Glomerular visceral epithelial cell (primary cell): ENCODE results near the gene JRKL.

Source experiments
- DNase-seq: peaks from one replicate; pipeline ENCODE4 v3.0.0-alpha.2; 2016; ENCODE audit errors: extremely low spot score

The JRKL gene

DNA sequence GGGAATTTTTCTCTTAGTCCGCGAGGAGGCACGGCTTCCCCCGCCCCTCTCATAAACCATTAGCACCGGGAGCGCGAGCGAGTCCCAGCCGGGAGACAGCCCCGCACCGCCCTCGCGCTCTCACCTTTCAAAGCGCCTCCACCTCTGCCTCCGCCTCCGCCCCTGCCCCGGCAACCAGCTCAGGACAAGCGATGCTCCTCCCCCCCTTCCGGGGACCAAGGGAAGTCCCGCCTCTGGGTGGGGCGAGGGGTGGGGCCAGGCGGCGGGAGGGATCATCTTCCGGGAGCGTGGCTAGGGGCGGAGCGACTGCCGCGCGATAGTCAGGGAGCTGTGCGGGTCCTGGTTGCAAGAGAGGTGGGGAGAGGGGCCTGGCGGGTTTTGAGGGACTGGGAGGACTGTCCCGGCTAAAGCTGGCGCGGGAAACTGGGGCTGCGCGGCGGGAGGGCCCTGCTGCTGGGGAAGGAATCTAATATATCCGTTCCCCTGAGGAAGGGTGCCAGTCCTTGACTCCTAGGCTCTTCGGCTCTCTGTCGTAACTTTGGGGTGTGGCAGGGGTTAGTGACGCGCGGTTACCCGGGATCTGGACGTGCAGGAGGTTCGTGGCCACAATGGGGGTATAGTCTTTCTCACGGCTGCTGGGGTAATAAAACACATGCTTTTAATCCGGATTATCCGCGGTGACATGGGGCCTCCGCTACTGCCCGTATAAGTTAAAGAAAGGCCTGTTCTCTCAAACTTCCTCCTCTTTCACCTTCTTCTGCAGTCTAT is at the start of gene JRKL, which contains the start of gene CCDC82:
TSS of gene JRKL (plus strand) at position 294 of the 768 bp plus-strand sequence. CDS start 637 bp downstream, outside the sequence.
TSS of gene CCDC82 (minus strand) at position 193 of the 768 bp plus-strand sequence. CDS start 5,165 bp downstream, outside the sequence.
- peak; percentile 96 for DNase-seq

DNA sequence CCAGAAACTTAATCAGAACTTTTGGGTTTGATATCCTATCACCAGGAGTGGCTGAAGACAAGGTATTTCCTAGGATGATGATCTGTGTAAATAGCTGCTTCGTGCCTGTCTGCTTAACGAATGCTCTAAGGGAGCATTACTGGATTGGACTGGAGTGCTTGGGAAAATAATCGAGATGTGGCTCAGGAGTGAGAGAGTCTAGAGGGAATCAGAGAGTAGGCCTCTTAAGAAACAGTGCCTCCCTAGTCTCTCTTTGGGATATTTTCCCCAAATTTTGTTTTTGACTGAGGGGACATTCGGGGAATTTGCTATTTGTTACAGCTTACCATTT is 49.3 kb upstream of the JRKL start:
- DNase-seq: no peak

DNA sequence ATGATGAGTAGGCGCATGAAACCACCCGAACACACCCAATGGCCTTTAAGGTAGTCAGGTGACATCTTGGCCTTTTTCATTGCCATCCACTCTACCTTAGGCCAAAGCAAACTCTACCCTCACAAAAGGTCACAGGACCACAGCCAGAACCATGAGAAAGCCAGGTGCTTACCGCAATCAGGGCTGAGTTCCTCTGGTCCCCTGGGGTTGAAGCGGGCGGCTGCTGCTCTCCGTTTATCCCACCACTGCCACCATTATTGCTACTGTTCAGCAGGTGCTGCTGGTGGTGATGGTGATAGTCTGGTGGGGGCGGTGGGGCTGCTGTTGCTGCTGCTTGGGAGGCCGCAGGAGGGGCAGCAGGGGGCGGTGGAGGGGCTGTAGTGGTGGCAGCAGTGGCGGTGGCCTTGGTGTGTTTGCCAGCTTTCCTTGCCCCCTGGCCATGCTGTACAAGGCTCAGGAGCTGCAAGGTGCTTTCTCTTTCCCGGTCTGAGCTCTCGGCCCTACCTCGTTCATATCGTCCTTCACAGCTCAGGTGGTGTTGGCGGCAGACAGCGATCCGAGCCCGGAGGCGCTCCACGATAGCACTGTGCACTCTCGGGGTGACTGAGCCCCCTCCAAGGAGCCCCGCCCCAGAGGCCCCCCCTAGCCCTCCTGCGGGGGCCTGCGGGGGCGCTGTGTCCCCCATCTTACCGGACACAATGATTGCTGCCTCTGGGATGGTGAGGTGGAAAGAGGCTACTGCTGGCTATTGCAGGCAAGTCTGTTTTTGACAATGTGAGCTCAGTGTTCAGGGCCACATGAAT is 48.4 kb upstream of the JRKL start:
- peak; percentile 64 for DNase-seq

DNA sequence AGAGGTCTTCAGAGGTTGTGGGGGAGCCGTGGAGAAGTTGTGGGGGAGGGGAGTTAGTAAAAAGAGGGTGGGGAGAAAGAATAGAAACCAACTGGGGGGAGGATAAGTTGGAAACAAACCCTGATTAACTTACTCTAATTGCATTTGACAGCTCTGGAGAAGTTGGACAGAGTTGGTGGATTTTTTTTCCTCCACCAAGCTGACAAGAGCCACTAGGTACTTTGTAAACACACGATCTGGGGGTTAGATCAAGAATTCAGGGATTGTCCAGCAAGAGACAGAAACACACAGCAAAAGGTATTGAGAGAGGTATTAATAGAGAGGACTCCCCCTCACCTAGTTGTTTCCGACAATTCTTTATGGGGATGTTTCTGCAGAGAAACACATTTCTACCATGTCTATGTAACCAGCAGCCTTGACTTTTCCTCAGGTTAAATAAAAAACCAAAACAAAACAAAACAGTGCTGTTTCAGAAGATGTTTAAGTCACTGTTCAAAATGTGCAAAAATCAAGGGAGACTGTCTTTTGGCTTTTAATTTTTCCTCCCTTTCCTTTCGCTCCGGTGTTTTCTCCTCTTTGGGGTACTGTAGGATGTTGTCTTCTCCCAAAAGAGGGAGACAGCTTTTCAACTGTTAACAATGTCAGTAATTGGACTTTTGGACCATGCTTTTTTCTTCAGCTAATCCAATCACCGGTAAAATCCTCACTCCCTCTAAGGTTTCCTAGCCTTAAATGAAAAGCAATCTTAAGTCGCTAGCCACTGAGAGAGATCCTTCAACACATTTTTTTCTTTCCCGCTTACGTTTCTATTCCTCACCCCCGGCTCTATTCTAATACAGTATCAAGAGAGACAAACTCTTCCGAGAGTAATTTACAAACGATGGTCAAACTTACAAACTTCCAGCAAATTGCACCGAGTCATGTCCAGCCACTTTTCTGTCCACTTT is 47.5 kb upstream of the JRKL start:
- DNase-seq: no peak

DNA sequence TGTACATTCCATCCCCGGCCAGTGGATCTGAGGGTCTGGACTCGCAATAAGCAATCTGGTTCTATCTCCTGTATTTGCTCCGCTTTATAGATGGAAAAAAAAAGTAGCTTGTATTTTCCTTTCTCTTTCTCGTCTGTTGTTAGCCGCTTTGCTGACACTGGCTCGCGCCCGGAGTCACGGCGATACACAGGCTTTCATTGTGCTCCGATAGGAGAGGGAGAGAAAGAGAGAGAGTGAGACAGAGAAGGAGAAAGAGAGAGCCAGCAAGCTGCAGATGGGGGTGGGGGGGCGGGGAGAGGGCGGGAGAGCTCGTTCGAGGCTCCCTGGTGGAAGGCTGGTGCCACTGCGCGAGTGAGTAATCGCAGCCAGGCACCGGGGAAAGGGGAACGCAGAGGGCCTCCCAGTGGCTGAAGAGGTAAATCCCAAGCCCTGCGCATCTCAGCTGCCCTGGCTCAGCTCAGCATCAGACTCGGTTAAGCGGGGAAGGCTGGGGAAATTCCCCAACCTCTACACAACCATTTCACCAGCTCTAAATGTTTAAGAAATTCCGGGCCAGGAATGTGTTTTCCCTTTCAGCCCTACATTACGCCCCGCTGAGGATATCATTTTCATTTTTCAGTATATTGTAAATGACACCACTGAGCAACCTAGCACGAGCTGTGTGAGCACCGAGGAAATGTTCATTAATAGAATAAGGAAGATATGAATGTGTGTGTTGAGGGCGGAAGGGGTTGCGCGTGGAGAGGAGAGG is 46.7 kb upstream of the JRKL start, which contains the start of gene MAML2:
TSS of gene MAML2 (minus strand) at position 235 of the 751 bp plus-strand sequence. CDS start 1,300 bp downstream, outside the sequence.
- DNase-seq: peak; percentile 96

DNA sequence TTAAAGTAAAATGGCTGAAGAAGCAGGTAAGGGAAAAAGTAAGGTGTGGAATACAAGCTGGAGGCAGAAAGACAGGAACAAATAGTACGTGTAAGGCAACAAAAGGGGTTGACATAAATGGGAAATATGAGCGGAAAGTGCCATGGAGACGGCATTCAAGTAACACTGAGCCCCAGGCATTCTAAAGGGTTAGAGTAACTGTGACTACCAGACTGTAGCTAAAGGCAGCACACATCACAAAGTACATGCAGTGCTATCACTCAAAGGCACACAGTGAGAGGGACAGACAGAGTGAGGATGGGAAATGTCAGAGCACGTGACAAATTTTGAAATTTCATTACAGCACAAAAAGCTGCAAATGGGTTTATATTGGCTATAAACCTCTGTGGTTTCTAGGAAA is 33.0 kb upstream of the JRKL start:
- no peak for DNase-seq

DNA sequence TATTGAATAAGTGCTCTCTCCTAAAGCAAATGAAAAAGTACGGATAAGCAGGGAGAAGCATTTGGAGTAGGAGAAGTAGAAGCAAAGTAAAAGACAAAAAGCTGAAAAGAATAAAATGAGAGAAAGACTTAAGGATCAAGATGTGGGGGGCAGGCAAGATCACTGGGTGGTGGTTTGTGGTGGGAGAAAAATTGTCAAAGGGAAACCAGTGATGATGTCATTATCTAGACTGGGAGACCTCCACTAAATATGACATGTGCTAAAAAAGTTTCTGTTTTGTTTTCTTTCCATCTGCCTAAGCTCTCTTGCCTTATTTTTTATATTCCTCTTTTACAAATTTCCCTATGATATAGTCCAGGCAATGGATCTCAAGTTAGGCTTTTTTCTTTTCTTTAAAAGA is 32.0 kb upstream of the JRKL start:
- no peak for DNase-seq

DNA sequence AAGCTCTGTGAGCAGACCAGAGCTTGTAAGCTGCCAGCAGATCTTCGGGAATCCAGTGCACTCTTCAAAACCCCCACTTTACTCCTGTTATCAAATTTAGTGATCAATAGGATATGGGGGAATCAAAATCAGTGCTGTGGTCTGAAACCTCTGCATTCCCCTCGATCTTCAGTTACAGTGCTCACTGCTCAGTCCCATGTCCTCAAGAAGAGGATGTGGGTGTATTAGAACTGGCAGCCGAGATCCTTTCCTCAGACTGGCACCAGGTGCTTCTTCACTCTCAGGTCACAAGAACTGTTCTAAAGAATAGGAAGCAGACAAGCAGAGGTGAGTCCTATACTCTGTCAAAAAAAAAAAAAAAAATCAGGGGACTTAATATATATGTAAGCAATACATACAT is 31.5 kb upstream of the JRKL start:
- DNase-seq: no peak

DNA sequence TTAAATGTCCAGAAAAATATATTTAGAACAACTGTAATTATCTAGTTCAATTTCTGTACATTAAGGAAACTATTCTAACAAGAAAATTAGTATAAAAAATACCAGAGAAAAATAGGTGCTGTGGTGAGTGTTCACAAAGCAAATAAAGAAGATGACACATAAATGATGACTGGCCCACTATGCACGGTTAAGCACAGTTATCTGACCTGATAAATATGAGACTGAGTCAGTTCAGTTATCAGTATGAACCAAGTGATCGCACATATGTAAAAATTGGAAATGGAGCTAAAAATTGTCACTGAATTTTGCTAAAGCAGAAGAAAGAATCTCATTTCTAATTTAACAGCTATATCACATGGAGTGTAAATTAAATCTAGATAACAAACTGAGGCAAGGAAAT is 28.0 kb upstream of the JRKL start:
- peak; percentile 38 for DNase-seq

DNA sequence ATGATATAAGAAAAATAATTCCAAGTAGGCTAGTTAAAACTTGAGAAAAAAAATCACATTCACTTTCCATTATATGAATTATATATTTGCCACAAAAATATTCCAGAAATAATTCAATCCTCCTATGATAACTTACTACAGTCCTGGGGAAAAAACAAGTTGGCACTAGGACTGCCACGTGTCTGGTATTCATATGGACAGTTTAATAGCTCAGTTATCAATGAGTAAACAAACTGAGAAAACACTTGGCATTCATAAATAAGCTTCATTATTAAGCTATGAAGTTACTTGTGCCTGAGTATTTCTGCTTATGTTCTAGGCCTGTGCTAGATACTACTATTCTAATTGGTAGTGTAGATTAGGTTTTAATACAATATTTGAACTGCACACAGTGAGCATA is 24.3 kb upstream of the JRKL start:
- no peak for DNase-seq

DNA sequence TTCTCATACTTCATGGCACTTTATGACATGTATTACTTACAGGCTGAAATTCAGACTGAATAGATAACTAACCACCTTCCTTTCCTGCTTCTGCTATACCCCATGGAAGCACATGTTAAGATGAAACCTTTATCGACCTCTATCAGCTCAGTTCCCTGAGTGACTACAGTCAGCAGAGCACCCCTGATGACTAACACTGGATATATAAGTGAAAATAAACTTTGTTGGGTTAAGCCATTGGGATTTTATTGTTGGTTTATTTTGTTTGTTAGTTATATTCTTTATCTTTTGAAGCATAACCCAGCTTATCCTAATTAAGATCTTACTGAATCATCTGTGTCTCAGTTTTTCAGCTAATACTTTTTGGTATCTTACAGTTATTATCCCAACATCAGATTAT is 23.8 kb upstream of the JRKL start:
- DNase-seq: no peak

DNA sequence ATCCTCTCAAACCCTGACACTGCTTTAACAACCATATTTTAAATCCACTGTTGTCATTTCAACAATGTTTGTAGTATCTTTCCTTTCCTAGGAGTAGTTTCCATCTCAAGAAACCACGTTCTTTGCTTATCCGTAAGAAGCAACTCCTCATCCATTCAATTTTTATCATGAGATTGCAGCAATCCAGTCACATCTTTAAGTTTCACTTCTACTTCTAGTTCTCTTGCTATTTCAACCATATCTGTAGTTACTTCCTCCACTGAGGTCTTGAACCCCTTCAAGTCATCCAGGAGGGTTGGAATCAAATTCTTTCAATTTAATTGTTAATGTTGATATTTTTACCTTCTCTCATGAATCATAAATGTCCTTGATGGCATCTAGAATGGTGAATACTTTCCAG is 22.5 kb upstream of the JRKL start:
- DNase-seq: no peak

DNA sequence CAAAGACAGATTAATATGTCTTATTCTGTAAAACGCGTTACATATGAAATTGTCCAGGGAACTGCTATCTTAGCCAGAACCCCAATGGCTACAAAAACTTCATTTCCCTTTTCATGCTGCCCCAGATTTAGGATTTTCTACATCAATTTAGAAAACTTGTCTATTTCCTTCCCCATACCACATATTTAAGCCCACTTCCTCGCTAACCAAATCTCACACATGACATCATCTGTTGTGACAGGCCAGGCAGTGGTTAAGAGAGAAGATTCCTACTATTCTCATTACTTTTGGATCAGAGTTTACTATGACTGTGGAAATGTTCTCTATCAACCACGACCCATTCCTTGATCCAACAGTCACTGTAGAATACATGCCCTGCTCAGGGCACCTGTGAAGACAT is 16.0 kb upstream of the JRKL start:
- peak; percentile 1 for DNase-seq

DNA sequence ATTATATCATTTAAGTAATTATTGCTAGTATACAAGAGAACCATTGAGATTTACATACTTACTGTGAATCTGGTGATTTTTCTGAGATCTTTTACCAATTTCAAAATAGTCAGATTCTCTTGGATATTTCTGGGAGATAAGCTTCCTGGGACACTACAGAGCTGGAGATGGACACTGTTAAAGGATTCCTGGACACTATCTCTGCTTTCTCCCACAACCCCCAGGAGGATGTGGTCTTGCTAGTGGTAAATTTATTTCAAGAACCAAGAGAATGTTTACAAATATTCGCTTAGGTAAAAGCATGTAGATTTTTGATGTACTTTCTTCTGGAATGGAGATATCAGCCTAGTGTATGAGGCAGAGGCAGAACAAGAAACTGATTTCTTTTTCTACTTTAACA is 13.0 kb upstream of the JRKL start:
- DNase-seq: no peak

DNA sequence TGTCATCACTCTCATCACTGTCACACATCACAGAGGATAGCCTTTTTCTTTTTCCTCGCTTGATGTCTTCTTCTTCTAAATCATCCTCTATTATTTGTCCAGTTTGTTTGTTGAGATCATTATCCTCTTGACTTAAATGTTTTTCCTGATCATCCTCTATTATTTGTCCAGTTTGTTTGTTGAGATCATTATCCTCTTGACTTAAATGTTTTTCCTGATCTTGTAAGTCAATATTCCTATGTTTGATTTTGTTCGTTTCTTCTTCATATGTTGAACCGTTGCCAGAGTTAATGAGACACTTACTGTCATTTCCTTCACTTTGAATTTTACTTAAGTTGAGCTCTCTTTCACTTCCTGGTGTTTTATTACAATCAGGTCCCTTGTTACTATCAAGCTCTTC is 5.7 kb upstream of the JRKL start:
- DNase-seq: no peak

DNA sequence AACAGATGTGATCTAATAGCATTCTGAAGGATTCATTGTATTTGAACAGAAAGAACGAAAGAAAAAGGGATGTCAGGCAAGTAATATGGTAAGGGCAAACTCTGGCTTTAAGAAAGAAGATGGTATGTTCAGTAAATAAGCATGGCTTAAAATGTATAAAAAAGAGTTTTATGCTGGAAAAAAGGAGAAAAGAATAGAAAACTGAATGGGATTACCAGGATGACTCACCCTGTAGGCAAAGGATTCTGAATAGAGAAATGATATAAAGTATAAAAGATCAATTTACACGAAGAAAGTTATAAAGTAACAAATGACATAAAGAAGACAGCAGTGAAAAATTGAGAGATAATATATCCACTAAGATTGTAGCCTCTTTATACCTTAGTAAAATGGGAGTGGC is 4.6 kb upstream of the JRKL start:
- DNase-seq: no peak

DNA sequence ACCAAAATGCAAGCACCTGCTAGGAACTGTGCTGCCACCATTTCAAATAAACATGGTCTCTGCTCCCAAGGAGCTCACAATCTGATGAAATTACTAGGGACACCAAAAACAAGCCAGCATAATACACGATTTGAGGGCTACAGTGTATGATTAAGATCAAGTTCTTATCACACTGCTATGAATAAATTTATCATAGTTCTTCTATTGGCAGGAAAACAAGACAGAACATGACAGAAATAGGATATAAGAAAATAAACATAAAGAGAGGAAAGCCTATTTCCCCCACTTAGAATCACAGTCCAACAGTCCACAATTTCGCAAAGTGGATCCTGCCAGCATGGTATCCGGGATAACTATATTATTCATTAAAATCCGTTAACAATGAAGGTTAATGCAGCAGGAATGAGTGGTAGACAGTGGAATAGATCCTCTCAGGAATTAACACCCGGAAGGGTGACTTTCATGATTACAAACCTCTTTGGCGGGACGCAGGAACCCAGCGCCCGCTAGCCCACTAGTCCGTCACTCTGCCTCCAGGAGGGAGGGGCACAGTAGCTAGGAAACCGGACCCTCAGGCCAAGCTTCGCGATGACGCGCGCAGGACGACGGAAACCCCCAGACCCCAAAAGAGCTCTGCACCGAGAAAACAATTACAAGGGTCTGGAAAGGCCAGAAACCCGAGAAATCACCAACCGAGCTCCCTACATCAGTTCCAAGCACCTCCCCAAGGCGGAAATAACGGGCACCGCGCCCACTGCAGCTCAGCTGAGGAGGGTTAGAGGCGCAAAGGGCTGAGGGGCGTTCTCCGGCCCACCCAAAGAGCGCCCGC is 708 bp upstream of the JRKL start:
- DNase-seq: peak; percentile 59

DNA sequence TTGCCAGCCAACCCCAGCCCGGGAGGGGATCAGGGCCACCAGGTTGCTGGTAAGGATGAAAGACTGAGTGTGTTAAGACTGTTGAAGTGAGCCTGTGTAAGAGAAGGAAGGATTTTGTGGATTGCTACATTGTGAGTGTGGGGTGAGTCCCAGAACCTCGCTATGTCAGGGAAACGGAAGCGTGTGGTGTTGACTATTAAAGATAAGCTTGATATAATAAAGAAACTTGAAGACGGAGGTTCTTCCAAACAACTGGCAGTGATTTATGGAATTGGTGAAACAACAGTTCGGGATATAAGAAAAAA is 627 bp downstream of the JRKL start:
- no peak for DNase-seq

DNA sequence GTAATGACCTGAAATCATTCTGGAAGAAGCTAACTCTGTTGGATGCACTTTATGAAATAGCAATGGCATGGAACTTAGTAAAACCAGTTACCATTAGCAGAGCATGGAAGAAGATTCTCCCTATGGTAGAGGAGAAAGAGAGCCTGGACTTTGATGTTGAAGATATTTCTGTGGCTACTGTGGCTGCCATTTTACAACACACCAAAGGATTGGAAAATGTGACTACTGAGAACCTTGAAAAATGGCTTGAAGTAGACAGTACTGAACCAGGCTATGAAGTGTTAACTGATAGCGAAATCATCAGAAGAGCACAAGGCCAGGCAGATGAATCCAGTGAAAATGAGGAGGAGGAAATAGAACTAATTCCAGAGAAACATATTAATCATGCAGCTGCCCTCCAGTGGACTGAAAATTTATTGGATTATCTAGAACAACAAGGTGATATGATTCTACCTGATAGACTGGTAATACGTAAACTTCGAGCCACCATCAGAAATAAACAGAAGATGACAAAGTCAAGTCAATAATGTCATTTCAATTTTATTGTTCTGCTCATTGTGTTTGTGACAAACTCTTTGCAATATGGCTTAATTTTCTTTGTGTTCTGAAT is 2.0 kb downstream of the JRKL start:
- DNase-seq: peak; percentile 3

DNA sequence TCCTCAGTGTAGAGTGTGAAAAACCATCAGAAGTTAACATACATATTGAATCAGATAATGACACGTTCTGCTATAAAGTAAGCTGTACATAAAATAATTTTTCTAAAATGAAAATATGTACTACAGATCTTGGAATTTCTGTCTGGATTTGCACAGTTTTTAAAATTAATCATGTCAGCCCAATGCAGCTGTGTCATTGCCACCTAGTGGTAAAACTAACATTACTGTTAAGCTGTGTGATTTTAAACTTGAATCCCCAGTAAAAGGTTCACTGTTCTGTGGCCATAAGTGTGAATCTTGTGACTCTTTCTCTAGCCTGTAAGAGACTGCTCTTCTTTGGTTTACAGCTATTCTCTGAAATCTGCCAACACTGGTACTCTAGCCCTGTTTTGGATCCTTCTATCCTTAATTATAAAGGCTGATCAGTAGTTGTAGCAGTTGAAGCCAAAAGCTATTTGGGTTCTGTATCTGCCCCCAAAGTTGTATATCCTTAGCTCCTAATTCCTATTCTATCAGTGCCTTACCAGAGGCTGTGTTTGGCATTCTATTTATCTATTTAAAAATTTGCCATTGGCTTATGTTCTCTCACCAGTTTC is 4.0 kb downstream of the JRKL start:
- peak; percentile 45 for DNase-seq
